ENCODE data around the gene TOX2.

DNA sequence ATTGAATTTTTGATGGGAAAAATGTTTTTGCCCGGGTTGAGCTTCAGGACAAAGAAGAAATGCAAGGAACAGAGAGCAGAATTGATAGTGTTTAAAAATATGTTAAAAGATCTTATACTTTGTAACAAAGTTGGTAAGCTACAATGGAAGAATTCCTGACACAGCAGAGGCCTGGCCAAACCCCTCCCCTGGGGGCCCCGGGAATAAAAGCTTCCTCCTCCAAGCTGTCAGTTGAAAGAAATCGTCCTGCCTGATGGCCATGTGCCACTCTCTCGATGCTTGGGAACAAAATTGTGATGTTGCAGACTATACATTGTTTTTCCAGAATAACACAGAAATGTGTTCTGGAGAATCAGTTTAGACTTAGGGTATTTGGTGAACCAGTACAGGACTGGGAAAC is 14.2 kb upstream of the TOX2 start:
- no peak for TF ChIP-seq GABPA (IDR thresholded peaks at IDR 0.05; ENCODE audit: borderline replicate concordance, insufficient read depth, low read length)
- TF ChIP-seq, protein P1, sequence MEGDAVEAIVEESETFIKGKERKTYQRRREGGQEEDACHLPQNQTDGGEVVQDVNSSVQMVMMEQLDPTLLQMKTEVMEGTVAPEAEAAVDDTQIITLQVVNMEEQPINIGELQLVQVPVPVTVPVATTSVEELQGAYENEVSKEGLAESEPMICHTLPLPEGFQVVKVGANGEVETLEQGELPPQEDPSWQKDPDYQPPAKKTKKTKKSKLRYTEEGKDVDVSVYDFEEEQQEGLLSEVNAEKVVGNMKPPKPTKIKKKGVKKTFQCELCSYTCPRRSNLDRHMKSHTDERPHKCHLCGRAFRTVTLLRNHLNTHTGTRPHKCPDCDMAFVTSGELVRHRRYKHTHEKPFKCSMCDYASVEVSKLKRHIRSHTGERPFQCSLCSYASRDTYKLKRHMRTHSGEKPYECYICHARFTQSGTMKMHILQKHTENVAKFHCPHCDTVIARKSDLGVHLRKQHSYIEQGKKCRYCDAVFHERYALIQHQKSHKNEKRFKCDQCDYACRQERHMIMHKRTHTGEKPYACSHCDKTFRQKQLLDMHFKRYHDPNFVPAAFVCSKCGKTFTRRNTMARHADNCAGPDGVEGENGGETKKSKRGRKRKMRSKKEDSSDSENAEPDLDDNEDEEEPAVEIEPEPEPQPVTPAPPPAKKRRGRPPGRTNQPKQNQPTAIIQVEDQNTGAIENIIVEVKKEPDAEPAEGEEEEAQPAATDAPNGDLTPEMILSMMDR (IDR thresholded peaks at IDR 0.05; ENCODE audit: control extremely low read depth in 1 of 3, insufficient read depth in 1 of 3, low read depth in 1 of 3, low read length in 3 of 3): no peak
- TF ChIP-seq SIN3A (conservative IDR thresholded peaks at IDR 0.05 in 1 of 2, IDR thresholded peaks at IDR 0.05 in 1 of 2; ENCODE audit: low read depth in 1 of 2, low read length in 2 of 2): no peak
- TF ChIP-seq CBX5 (IDR thresholded peaks at IDR 0.05; ENCODE audit: low read depth, low read length): no peak
- no peak for TF ChIP-seq ASH2L (IDR thresholded peaks at IDR 0.05; ENCODE audit: low read length)
- TF ChIP-seq MAFK (IDR thresholded peaks at IDR 0.05; ENCODE audit: low read depth, low read length): no peak
- TF ChIP-seq POLR2AphosphoS5 (IDR thresholded peaks at IDR 0.05; ENCODE audit: low read depth, low read length): no peak
- no peak for TF ChIP-seq ZNF274 (IDR thresholded peaks at IDR 0.05; ENCODE audit: borderline replicate concordance, extremely low read depth, low read length)
- TF ChIP-seq EZH2 (IDR thresholded peaks at IDR 0.05; ENCODE audit: low read depth, low read length, severe bottlenecking): no peak
- TF ChIP-seq CHD1 (IDR thresholded peaks at IDR 0.05; ENCODE audit: low read depth, low read length): no peak
- no peak for TF ChIP-seq EP300 (IDR thresholded peaks at IDR 0.05; ENCODE audit: borderline replicate concordance in 1 of 2, low read depth in 2 of 2, low read length in 2 of 2)
- TF ChIP-seq POLR2A (IDR thresholded peaks at IDR 0.05; ENCODE audit: control extremely low read depth in 1 of 2, low read depth in 2 of 2, low read length in 2 of 2): no peak

All from H1 (cell line).